ENCODE results near the gene GRIN2B. TPM values are rescaled to one million over a fixed set of nuclear protein-coding genes. Genes with fewer than 3 reads are reported as not detected.

GRIN2B gene
- total RNA-seq, 4 donors from 2014 or later = under 0.01 to 2.5 (median 0.38) TPM

DNA sequence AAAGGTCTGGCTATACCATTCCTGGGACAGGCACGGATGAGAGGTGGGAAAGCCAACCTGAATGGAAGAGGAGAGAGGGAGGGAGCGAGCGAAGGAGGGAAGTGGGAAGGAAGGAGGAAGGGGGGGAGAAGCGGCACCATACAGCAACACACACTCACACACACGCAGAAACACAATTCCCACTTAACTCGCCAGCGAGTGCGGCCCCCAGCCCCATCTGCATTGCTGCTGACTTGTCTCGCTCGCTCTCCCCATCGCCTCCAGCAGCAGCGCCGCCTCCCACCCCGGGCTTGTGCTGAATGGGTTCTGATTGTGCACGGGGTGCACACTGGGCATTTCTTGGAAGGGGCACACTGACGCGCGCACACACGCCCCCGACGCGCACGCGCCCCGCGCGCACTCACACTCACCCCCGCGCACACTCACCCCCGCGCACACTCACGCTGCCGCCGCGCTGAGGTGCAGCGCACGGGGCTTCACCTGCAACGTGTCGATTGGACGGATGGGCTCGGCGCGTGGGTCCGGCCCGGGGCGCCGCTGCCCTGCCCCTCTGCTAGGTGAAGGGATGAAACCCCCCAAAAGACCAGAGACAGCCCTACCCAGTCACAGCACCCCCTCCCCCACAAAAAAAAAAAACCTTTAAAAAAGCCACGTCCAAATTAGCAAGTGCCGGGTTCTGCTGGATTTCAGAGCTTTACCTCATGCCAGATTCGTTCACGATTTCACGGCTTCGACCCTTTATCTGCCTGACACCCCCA is 685 bp downstream of the GRIN2B start:
- TF ChIP-seq POLR2A (IDR thresholded peaks at IDR 0.05) = no peak
- TF ChIP-seq, protein P1, sequence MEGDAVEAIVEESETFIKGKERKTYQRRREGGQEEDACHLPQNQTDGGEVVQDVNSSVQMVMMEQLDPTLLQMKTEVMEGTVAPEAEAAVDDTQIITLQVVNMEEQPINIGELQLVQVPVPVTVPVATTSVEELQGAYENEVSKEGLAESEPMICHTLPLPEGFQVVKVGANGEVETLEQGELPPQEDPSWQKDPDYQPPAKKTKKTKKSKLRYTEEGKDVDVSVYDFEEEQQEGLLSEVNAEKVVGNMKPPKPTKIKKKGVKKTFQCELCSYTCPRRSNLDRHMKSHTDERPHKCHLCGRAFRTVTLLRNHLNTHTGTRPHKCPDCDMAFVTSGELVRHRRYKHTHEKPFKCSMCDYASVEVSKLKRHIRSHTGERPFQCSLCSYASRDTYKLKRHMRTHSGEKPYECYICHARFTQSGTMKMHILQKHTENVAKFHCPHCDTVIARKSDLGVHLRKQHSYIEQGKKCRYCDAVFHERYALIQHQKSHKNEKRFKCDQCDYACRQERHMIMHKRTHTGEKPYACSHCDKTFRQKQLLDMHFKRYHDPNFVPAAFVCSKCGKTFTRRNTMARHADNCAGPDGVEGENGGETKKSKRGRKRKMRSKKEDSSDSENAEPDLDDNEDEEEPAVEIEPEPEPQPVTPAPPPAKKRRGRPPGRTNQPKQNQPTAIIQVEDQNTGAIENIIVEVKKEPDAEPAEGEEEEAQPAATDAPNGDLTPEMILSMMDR (IDR thresholded peaks at IDR 0.05) = no peak
- Histone ChIP-seq H3K4me1 (peaks cover 0 to 21% (median 0%) of the 10 kb centered on the region in 4 donors), H3K9me3 (no peaks in the 10 kb centered on the region), H3K27me3 (peaks cover 0 to 10% of the 10 kb centered on the region in 2 donors), H3K36me3 (no peaks in the 10 kb centered on the region), H3K27ac (no peak overlapping the region), H3K4me3 (peak overlapping the region; percentile 15 to 45 (median 36))
- DNase-seq = peak in 1 of 3 donors; percentile 44

GRCh38 chr12:13979772-13980378 is 1.5 kb downstream of the GRIN2B start:
- no peaks in the 10 kb centered on the region for H3K36me3 ChIP-seq
- no peak for DNase-seq
- no peaks in the 10 kb centered on the region for H3K9me3 ChIP-seq
- peak overlapping the region in 2 of 4 donors; percentile 15 to 45 for H3K4me3 ChIP-seq
- TF ChIP-seq, protein P1 (IDR thresholded peaks at IDR 0.05) = no peak
- no peak for TF ChIP-seq POLR2A (IDR thresholded peaks at IDR 0.05)
- H3K27me3 ChIP-seq = peaks cover 0 to 10% of the 10 kb centered on the region in 2 donors
- H3K27ac ChIP-seq = no peak overlapping the region
- H3K4me1 ChIP-seq = peaks cover 0 to 21% (median 0%) of the 10 kb centered on the region in 4 donors

DNA sequence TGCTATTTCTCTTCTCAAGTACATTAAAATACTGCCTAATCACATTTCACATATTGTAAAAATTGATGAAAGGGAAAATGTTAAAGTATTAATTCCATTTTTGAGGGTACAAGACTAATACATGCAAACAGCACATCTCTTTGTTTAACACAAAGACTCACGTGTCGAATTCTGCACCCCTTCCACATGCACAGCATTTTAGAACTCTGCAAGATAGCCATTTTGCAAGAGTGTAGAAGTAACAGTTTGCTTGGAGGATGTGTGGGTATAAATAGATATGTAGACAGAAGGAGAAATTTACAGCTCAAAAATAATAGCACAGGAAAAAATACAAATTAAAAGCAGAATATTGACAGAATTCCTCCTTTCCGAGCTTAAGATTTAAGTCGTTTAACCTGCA is 2.5 kb downstream of the GRIN2B start:
- no peak for DNase-seq
- Histone ChIP-seq H3K27ac (no peak overlapping the region), H3K4me1 (peaks cover 0 to 21% (median 0%) of the 10 kb centered on the region in 4 donors), H3K4me3 (no peak overlapping the region), H3K27me3 (peaks cover 0 to 10% of the 10 kb centered on the region in 2 donors), H3K36me3 (no peaks in the 10 kb centered on the region), H3K9me3 (no peaks in the 10 kb centered on the region)
- TF ChIP-seq, protein P1 (IDR thresholded peaks at IDR 0.05) = no peak
- no peak for TF ChIP-seq POLR2A (IDR thresholded peaks at IDR 0.05)

DNA sequence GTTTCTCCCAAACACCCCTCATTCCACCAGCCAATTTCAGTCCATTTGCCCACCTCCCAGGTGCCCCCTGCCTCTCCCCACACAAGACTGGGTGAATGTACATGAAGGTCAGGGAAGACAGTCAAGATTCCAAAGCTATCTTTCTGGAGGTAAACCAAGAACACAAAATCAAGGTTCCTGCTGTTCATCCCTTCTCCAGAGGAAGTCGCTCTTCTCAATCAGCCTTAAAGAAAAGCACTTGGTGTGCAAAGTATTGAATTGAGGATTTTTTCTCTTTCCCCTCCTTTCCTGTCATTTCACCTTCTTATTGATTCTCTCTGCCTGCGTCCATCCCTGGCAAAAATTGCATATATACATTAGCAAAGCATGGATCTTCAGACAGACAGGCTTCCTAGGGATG is 4.5 kb downstream of the GRIN2B start:
- no peaks in the 10 kb centered on the region for H3K36me3 ChIP-seq
- no peak overlapping the region for H3K27ac ChIP-seq
- TF ChIP-seq, protein P1 (IDR thresholded peaks at IDR 0.05) = no peak
- TF ChIP-seq POLR2A (IDR thresholded peaks at IDR 0.05) = no peak

DNA sequence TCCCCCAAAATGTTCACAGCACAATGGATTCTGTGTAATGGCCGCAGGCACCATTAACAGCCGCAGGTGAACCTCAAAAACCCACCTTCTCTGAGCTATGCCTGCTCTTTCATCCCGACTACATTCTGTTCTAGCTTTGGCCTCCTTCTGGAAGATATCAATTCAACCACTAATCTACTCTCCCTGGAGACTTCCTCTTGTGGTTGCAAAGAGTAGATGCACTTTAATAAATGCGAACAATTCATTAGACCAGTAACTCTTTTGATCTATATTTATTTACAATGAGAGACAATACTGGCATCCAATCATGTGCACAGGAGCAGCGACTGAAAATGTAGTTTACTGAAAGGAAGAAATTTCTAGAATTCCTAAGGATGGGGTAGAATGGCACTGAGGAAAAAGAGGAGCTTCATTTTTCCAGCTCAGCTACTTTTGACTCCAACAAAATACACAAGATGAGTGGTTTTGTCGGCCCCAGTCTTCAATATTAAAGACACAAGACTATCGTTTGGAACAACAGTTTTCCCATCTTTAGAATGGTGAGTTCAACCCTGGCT is 5.3 kb downstream of the GRIN2B start:
- TF ChIP-seq, protein P1 (IDR thresholded peaks at IDR 0.05) = no peak
- no peak for TF ChIP-seq POLR2A (IDR thresholded peaks at IDR 0.05)
- Histone ChIP-seq H3K4me3 (no peak overlapping the region), H3K9me3 (no peaks in the 10 kb centered on the region), H3K36me3 (no peaks in the 10 kb centered on the region), H3K27ac (no peak overlapping the region), H3K4me1 (peaks cover 0 to 10% (median 0%) of the 10 kb centered on the region in 4 donors), H3K27me3 (peaks cover 0 to 10% of the 10 kb centered on the region in 2 donors)
- DNase-seq = no peak

More for the DNA sequence above, 4.5 kb downstream of the GRIN2B start:
- H3K4me1 ChIP-seq = peaks cover 0 to 18% (median 0%) of the 10 kb centered on the region in 4 donors
- H3K9me3 ChIP-seq = no peaks in the 10 kb centered on the region
- DNase-seq = no peak
- H3K4me3 ChIP-seq = no peak overlapping the region
- H3K27me3 ChIP-seq = peaks cover 0 to 10% of the 10 kb centered on the region in 2 donors
